OCI-LY1 (cell line): ENCODE measurements around the gene DNAJB12.

Experiments used
- H2AFZ ChIP-seq: fragments of 200-600 bp; sonication (generic), shearing (Covaris generic); 2 replicates; pipeline ENCODE4 v1.6.0; 2014; ENCODE audit warnings: antibody characterized with exemption, mild to moderate bottlenecking, low read length
- H3F3A ChIP-seq: fragments of 200-600 bp; sonication (generic), shearing (Covaris generic); 2 replicates; pipeline ENCODE4 v1.6.0; 2014; ENCODE audit warnings: mild to moderate bottlenecking, antibody characterized with exemption, low read length, moderate library complexity; ENCODE audit not compliant: insufficient read depth
- H3K27ac ChIP-seq: fragments of 200-600 bp; sonication (generic); 2 replicates; pipeline ENCODE4 v1.5.1; 2014; ENCODE audit warnings: low read length, mixed run types, mild to moderate bottlenecking, low read depth; ENCODE audit not compliant: poor library complexity, severe bottlenecking
- H3K27me3 ChIP-seq: fragments of 200-600 bp; sonication (generic); 2 replicates; pipeline ENCODE4 v1.6.0; 2014; ENCODE audit warnings: antibody characterized with exemption, mild to moderate bottlenecking, low read length, moderate library complexity; ENCODE audit not compliant: insufficient read depth
- H3K36me3 ChIP-seq: fragments of 200-600 bp; sonication (generic); 2 replicates; pipeline ENCODE4 v1.6.1; 2014; ENCODE audit warnings: mild to moderate bottlenecking, antibody characterized with exemption, low read length, moderate library complexity, mixed read lengths; ENCODE audit not compliant: insufficient read depth
- H3K4me1 ChIP-seq: fragments of 200-600 bp; sonication (generic); 2 replicates; pipeline ENCODE4 v1.5.1; 2014; ENCODE audit warnings: mild to moderate bottlenecking, low read length, moderate library complexity; ENCODE audit not compliant: insufficient read depth, severe bottlenecking
- H3K4me2 ChIP-seq: fragments of 200-600 bp; sonication (generic), shearing (Covaris generic); 2 replicates; pipeline ENCODE4 v1.6.1; 2014; ENCODE audit warnings: low read length
- H3K4me3 ChIP-seq: fragments of 200-600 bp; sonication (generic); 2 replicates; pipeline ENCODE4 v1.5.1; 2014; ENCODE audit warnings: low read length, low read depth, mild to moderate bottlenecking, mixed read lengths; ENCODE audit not compliant: poor library complexity, severe bottlenecking
- H3K79me2 ChIP-seq: fragments of 200-600 bp; shearing (Covaris generic); 2 replicates; pipeline ENCODE4 v1.6.1; 2016; ENCODE audit warnings: mixed run types, low read length, mixed read lengths; ENCODE audit not compliant: insufficient read depth
- H3K9ac ChIP-seq: fragments of 200-600 bp; sonication (generic), shearing (Covaris generic); 2 replicates; pipeline ENCODE4 v1.6.1; 2014; ENCODE audit warnings: mild to moderate bottlenecking, low read length, mixed read lengths
- H3K9me2 ChIP-seq: fragments of 200-600 bp; sonication (generic), shearing (Covaris generic); 2 replicates; pipeline ENCODE4 v1.6.1; 2014; ENCODE audit warnings: low read depth, mild to moderate bottlenecking, low read length, mixed read lengths
- H3K9me3 ChIP-seq: fragments of 200-600 bp; shearing (Covaris generic); 2 replicates; pipeline ENCODE4 v1.6.1; 2014; ENCODE audit warnings: low read length, mixed read lengths
- H4K20me1 ChIP-seq: fragments of 200-600 bp; sonication (generic), shearing (Covaris generic); 2 replicates; pipeline ENCODE4 v1.6.0; 2016; ENCODE audit warnings: mild to moderate bottlenecking, low read length; ENCODE audit not compliant: insufficient read depth
- EZH2 ChIP-seq: fragments of 200-600 bp; sonication (generic), shearing (Covaris generic); IDR thresholded peaks from 2 replicates; pipeline ENCODE4 v1.8.0; 2017; ENCODE audit warnings: borderline replicate concordance, mixed run types, mild to moderate bottlenecking, antibody characterized with exemption, low read length, moderate library complexity, mixed read lengths
- TF ChIP-seq, protein P1 (sequence below): fragments of 200-600 bp; sonication (generic), shearing (Covaris generic); IDR thresholded peaks from 2 replicates; pipeline ENCODE4 v1.5.1; 2017; ENCODE audit warnings: mild to moderate bottlenecking, antibody characterized with exemption, low read length, moderate library complexity, mixed read lengths

The DNAJB12 gene

DNA sequence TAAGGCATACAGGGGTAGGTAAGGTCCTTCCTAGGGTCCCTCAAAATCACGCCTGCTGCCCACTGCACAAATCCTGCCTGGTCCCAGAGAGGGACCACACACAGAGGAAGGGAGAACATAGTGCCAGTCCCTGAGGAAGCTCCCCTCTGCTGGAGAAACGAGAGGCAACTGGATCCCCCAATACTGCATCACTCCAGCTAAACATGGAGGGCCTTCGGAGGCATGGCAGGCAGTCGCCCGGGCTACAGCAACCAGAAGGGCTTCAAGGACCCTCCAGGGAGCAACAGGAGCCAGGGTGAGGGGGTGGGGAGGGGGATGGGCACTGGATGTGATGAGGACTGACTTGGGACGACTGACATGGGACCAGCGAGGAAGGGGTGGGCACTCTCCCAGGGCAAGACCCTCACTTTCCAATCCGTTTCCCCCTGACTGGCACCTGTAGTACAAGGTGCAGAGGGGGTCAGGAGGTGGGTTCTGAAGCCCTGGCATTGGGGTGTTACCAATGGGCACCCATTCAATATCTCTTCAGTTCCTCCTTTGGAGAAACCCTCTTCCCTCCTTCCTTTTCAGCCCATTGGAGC lies 59.3 kb downstream of the DNAJB12 start:
- Histone ChIP-seq H3K27me3 (no peaks in the 10 kb centered on the region), H3K4me2 (no peak overlapping the region), H4K20me1 (no peaks in the 10 kb centered on the region), H3K36me3 (no peaks in the 10 kb centered on the region), H3K4me3 (no peak overlapping the region), H3K4me1 (peaks cover 30% of the 10 kb centered on the region), H3K9me2 (no peaks in the 10 kb centered on the region), H3K27ac (no peak overlapping the region), H3K79me2 (no peaks in the 10 kb centered on the region), H3F3A (0 out of 2 replicates have a peak, but pooled peaks cover 4% of the 10 kb centered on the region), H3K9me3 (no peaks in the 10 kb centered on the region), H3K9ac (no peak overlapping the region), H2AFZ (no peak overlapping the region)
- TF ChIP-seq, protein P1, sequence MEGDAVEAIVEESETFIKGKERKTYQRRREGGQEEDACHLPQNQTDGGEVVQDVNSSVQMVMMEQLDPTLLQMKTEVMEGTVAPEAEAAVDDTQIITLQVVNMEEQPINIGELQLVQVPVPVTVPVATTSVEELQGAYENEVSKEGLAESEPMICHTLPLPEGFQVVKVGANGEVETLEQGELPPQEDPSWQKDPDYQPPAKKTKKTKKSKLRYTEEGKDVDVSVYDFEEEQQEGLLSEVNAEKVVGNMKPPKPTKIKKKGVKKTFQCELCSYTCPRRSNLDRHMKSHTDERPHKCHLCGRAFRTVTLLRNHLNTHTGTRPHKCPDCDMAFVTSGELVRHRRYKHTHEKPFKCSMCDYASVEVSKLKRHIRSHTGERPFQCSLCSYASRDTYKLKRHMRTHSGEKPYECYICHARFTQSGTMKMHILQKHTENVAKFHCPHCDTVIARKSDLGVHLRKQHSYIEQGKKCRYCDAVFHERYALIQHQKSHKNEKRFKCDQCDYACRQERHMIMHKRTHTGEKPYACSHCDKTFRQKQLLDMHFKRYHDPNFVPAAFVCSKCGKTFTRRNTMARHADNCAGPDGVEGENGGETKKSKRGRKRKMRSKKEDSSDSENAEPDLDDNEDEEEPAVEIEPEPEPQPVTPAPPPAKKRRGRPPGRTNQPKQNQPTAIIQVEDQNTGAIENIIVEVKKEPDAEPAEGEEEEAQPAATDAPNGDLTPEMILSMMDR = no peak
- no peak for TF ChIP-seq EZH2

DNA sequence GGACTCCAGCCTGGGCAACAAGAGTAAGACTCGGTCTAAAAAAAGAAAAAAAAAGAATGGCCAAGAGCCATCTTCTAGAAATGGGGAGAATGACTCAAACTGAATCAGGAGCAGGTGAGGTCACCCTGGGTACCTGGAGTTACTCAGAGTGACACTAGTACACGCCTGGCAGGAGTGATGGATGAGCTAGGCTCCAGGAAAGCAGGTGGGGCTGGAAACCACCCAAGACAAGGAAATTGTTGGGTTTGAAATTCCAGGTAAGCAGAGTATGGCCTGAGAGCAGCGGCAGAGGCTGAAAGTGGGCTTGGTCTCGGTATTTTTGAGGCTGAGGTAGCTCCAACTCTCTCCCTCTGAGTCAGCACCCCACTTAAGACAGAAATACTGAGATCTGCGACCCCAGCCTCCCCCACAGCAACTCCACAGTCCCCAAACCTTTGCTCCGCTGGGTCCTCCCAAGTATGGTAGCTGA lies 62.5 kb downstream of the DNAJB12 start:
- TF ChIP-seq, protein P1 = no peak
- TF ChIP-seq EZH2 = no peak
- Histone ChIP-seq H3K9me3 (no peaks in the 10 kb centered on the region), H3F3A (no peaks in the 10 kb centered on the region), H3K4me2 (no peak overlapping the region), H3K4me3 (no peak overlapping the region), H3K79me2 (no peaks in the 10 kb centered on the region), H3K36me3 (no peaks in the 10 kb centered on the region; the same call in 1 of the 2 replicates), H3K4me1 (peaks cover 15% of the 10 kb centered on the region), H3K27me3 (no peaks in the 10 kb centered on the region), H3K27ac (no peak overlapping the region), H3K9ac (no peak overlapping the region), H2AFZ (no peak overlapping the region), H4K20me1 (no peaks in the 10 kb centered on the region), H3K9me2 (no peaks in the 10 kb centered on the region)

DNA sequence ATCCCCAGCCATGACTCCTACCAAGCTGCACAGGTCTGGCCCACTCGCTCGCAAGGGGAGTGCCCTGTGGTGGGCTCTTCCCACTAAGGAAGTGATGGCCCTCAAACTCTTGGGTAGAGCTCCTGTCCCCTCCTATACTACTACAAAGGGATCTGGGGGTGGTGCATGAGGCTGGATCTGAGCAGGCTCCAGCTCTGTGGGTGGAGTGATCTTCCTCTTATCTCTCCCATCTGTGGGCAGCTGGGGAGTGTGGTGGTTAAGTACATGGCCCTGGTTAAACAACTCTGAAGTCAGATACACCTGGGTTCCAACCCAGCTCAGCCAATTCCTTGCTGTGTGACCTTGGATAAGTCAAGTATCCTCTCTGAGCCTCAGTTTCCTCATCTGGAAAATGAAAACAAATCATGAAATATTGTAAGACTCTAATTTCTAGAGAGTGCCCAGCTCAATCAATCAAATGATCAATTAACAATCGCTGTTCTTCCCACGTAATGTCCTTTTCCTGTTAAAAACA lies 63.6 kb downstream of the DNAJB12 start:
- Histone ChIP-seq H3K27ac (no peak overlapping the region), H3K36me3 (no peaks in the 10 kb centered on the region; the same call in 1 of the 2 replicates), H2AFZ (no peak overlapping the region), H4K20me1 (no peaks in the 10 kb centered on the region), H3K9me2 (no peaks in the 10 kb centered on the region), H3F3A (no peaks in the 10 kb centered on the region), H3K27me3 (no peaks in the 10 kb centered on the region), H3K4me2 (no peak overlapping the region), H3K9ac (no peak overlapping the region), H3K4me1 (peaks cover 8% of the 10 kb centered on the region), H3K4me3 (no peak overlapping the region), H3K79me2 (no peaks in the 10 kb centered on the region), H3K9me3 (no peaks in the 10 kb centered on the region)
- TF ChIP-seq EZH2 = no peak
- TF ChIP-seq, protein P1 = no peak
